Spleen (tissue), 7 donors: Measurements from ENCODE around the gene CSF3R.

Experiments used
- POLR2AphosphoS5 ChIP-seq, 3 donors: sonication (generic); formaldehyde crosslinking; IDR thresholded peaks; one replicate each; pipeline ENCODE4 v1.5.1; 2017; ENCODE audit warnings: antibody characterized with exemption in 3 of 3
- TF ChIP-seq, protein P1 (sequence below), 11 experiments: fragments of 200-600 bp in 7 of 11; fragments of 450-650 bp in 4 of 11; sonication (generic) in 4 of 11; IDR thresholded peaks in 8 of 11; conservative IDR thresholded peaks in 3 of 11; 1 replicate in 7 of 11; 2 replicates in 4 of 11; pipeline versions ENCODE4 v1.4.0 to v1.8.0; 2016 to 2021; ENCODE audit warnings: antibody characterized with exemption in 11 of 11, inconsistent platforms in 4 of 11, mild to moderate bottlenecking in 1 of 11
- donor health status: DM: no; HTN: no; CAD: no; lungs with moderate emphysema.
- donor health status: DM: no; HTN: no; CAD: no.
- donor health status: DM: no; HTN: no; CAD: no.

DNA sequence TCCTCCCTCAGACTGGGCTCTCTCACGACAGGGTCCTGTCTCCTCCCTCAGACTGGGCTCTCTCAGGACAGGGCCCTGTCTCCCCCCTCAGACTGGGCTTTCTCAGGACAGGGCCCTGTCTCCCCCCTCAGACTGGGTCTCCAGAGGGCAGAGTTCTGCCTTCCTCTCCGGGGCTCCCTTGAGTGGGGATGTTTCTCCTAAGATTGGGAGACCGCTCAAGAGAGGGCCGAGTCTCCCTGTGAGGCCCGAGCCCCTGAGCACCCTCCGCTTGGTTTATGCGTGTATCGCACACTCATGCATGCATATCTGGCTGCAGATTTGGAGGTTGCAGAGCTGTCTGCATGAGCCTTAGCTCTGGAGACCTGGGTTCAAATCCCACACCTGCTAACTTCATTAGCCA, 39.3 kb upstream of the CSF3R start:
- TF ChIP-seq, protein P1, sequence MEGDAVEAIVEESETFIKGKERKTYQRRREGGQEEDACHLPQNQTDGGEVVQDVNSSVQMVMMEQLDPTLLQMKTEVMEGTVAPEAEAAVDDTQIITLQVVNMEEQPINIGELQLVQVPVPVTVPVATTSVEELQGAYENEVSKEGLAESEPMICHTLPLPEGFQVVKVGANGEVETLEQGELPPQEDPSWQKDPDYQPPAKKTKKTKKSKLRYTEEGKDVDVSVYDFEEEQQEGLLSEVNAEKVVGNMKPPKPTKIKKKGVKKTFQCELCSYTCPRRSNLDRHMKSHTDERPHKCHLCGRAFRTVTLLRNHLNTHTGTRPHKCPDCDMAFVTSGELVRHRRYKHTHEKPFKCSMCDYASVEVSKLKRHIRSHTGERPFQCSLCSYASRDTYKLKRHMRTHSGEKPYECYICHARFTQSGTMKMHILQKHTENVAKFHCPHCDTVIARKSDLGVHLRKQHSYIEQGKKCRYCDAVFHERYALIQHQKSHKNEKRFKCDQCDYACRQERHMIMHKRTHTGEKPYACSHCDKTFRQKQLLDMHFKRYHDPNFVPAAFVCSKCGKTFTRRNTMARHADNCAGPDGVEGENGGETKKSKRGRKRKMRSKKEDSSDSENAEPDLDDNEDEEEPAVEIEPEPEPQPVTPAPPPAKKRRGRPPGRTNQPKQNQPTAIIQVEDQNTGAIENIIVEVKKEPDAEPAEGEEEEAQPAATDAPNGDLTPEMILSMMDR (IDR thresholded peaks at IDR 0.05 in 8 of 11, conservative IDR thresholded peaks at IDR 0.05 in 3 of 11), result no peak
- no peak for TF ChIP-seq POLR2AphosphoS5 (IDR thresholded peaks at IDR 0.05)
